GM13977 (cell line): ENCODE measurements around the gene PRXL2B.
"Not testable (repeated sequence)": the region's sequence is repeated elsewhere in the genome, so short reads cannot be mapped to it uniquely, and the experiment has no call there.

Source experiments
- DNase-seq: peaks from one replicate; pipeline ENCODE4 v3.0.0; 2012; ENCODE audit warnings: low spot score
- CTCF ChIP-seq: IDR thresholded peaks from 2 replicates; pipeline ENCODE4 v1.5.1; 2012; ENCODE audit warnings: mild to moderate bottlenecking, control low read depth; ENCODE audit not compliant: insufficient read depth; ENCODE audit errors: extremely low read depth, missing control alignments
- in situ Hi-C: fragments of 300-500 bp; cut with MboI; formaldehyde crosslinking; loops from one replicate; pipeline ENCODE4 v1.12.0; 2022; ENCODE audit warnings: low sequenced_read_pairs, low pct_unique_long_range_greater_than_20kb, mixed read lengths, inconsistent platforms; ENCODE audit not compliant: unreplicated experiment

PRXL2B gene

GRCh38 chr1:2552189-2552588 lies 34.4 kb upstream of the PRXL2B start:
- TF ChIP-seq CTCF, result no peak
- DNase-seq, result no peak
- in situ Hi-C loops, result no loop called here

- in situ Hi-C loops, DNase-seq: not testable (repeated sequence)
Measured at GRCh38 chr1:2553076-2553475, 33.5 kb upstream of the PRXL2B start.

- TF ChIP-seq CTCF, result no peak
- in situ Hi-C loops, result no loop called here
- DNase-seq, result no peak
Measured at GRCh38 chr1:2553871-2554620, 32.5 kb upstream of the PRXL2B start.

GRCh38 chr1:2554621-2555387 lies 31.8 kb upstream of the PRXL2B start:
- in situ Hi-C loops, result no loop called here

GRCh38 chr1:2555634-2556276 lies 30.8 kb upstream of the PRXL2B start:
- in situ Hi-C loops, result no loop called here
- TF ChIP-seq CTCF, result peak; percentile 9
- DNase-seq, result peak; percentile 79

More at GRCh38 chr1:2554621-2555387, 31.8 kb upstream of the PRXL2B start:
- peak; percentile 89 for TF ChIP-seq CTCF
- peak; percentile 77 for DNase-seq

- TF ChIP-seq CTCF, result peak; percentile 1
- peak; percentile 89 for DNase-seq
- in situ Hi-C loops, result no loop called here
Measured at GRCh38 chr1:2556277-2556677, 30.3 kb upstream of the PRXL2B start, which contains the start of gene TNFRSF14. Gene TNFRSF14 (plus strand): TSS chr1:2556371. CDS start chr1:2556665, 294 bp downstream.
